ENCODE measurements around the gene ABCD4.

The ABCD4 gene

DNA sequence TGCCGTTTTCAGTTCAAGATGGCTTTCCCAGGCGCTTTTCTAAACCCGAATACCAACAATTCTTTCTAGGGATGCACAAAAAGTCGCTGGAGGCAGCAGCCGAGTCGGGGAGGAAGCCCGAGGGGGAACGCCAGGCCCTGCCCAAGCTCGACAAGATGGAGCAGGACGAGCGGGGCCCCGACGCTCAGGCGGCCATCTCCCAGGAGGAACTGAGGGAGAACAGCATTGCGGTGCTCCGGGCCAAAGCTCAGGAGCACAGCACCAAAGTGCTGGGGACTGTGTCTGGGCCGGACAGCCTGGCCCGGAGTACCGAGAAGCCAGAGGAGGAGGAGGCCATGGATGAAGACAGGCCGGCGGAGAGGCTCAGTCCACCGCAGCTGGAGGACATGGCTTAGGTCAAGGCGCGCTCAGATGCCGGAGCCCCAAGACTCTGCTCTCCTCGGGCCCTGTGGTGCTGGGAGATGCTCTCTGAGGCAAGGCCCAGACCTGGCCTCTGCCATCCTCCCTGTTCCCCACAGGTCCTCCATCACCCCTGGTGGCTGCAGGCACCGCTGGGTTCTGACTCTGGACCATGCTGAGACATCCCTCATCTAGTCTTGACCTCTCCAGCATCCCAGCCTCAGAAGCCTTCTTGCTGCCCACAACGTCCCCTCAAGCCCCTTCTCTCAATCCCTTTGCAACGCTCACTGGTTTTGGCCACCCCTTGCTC is 42.1 kb downstream of the ABCD4 start:
- Mint-ChIP-seq H3K9me3 (no peaks in the 10 kb centered on the region), H3K27ac (no peak overlapping the region)

DNA sequence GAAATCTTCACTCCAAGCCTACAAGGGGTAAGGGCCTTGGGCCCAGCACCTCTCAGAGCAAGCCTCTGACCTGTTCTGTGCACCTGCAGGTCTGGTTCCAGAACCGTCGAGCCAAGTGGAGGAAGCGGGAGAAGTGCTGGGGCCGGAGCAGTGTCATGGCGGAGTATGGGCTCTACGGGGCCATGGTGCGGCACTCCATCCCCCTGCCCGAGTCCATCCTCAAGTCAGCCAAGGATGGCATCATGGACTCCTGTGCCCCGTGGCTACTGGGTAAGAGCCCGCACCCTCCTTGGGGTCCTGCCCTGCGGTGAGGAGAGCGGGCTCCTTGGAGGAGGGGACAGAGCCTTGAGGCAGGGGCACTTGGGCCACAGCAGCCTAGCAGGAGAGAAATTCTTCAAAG is 43.2 kb downstream of the ABCD4 start:
- H3K4me3 Mint-ChIP-seq = no peak overlapping the region
- H3K36me3 Mint-ChIP-seq (ENCODE audit: low read depth) = no peaks in the 10 kb centered on the region
- peaks cover 6% of the 10 kb centered on the region for H3K4me1 Mint-ChIP-seq (ENCODE audit: low read depth)
- peaks cover 41% of the 10 kb centered on the region for H3K27me3 Mint-ChIP-seq
- H3K9me3 Mint-ChIP-seq = no peaks in the 10 kb centered on the region
- no peak overlapping the region for H3K27ac Mint-ChIP-seq
- intact Hi-C loops (cut with micrococcal nuclease) = no loop called here

More for the DNA sequence above, 42.1 kb downstream of the ABCD4 start:
- peaks cover 41% of the 10 kb centered on the region for H3K27me3 Mint-ChIP-seq
- no peak overlapping the region for H3K4me3 Mint-ChIP-seq
- peaks cover 6% of the 10 kb centered on the region for H3K4me1 Mint-ChIP-seq (ENCODE audit: low read depth)
- intact Hi-C loops (cut with micrococcal nuclease) = no loop called here
- no peaks in the 10 kb centered on the region for H3K36me3 Mint-ChIP-seq (ENCODE audit: low read depth)

DNA sequence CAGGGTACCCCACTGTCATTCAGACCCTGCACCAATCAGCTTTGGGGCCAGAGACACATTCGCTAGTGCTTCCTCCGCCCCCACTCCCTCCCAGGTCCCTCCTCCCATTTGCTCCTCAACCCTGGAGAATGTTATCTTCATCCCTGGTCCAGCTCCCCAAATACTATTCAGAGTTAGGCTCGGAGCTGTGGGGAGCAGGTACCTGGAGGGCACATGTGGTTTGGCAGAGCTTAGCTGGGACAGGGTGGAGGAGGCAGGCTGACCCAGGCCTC is 44.0 kb downstream of the ABCD4 start:
- Mint-ChIP-seq H3K4me3 (no peak overlapping the region), H3K9me3 (no peaks in the 10 kb centered on the region), H3K27me3 (peaks cover 44% of the 10 kb centered on the region), H3K4me1 (ENCODE audit: low read depth) (peaks cover 6% of the 10 kb centered on the region), H3K36me3 (ENCODE audit: low read depth) (no peaks in the 10 kb centered on the region), H3K27ac (no peak overlapping the region)
- intact Hi-C loops (cut with micrococcal nuclease) = no loop called here

DNA sequence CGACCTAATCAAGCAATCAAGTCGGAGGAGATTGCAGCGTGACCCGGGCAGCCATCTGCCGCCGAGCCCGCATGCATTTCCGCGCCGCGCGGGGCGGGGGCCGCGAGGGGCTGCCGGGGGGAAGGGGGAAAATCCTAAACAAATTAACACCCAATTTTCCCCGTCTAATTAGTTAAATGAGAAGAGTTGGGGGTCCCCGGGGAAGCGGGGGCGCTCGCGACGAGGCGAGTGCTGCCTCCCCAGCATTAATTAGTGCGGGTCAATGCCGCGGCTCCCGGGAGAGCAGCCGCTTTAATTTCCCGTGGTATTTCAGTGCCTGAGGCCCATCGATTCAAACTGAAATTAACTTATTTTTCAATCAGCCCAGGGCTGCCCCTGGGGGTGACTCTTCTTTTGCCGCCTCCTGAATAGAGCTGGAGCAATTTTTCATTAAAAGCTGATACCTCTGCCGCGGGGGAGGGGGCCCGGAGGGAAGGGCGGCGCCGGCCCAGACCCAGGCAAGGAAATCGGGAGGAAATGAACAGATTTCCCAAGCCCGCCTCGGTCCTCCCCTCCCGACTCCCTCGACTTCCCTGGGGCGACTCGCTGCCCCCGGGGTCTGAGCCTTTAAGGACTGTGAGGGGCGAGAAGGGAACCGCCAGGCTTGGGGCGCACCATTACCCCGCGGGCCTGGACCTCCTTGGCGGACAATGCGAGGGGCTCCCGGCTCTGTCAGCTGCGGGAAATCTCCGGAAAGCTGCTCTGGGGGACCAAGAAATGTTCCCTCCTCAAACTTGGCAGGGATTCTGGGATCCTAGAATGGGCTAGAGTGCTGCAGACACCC is 44.6 kb downstream of the ABCD4 start:
- Mint-ChIP-seq H3K4me3 (peak overlapping the region; percentile 75), H3K36me3 (ENCODE audit: low read depth) (no peaks in the 10 kb centered on the region), H3K27me3 (peaks cover 45% of the 10 kb centered on the region), H3K4me1 (ENCODE audit: low read depth) (peaks cover 6% of the 10 kb centered on the region), H3K27ac (no peak overlapping the region), H3K9me3 (no peaks in the 10 kb centered on the region)
- intact Hi-C loops (cut with micrococcal nuclease) = no loop called here

DNA sequence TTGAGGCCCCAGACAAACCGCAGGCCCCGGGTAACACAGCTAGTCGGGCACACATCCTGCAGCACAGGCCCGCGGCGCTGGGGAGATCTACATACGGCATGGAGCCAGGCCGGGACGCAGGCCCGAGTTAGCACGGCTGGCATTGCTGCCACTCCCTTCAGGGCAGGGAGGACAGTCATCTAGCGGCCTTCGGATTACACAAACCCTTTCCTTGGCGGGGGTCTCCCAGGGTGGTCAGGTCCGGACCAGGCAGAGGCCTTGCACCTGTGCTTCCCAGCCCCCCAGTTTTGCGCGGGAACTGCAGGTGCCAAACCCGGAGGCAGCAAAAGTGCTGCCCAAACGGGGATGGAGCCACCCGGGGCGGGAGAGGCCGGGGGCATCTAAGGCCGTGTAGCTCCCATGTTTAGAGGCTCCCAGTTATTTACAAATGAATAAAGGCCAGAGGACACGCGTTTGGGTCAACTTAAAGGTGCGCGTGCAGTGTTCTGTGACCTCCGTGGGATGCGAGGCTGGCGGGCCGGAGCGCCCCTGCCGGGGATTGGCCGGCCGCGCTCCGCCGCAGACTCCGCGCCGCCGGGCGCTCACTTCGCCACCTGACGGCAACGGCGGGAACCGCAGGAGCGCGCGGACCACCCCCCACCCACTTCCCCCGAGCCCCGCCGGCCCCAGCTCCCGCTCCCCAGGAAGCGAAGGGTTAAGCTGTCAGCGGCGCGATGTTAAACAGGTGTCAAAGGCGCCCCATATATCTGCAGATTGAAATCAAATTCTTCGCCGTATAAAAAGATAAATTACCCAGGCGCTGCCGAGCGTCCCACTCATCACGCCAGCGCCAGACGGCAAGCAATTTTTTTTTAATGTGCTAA is 45.4 kb downstream of the ABCD4 start:
- Mint-ChIP-seq H3K27ac (no peak overlapping the region), H3K4me1 (ENCODE audit: low read depth) (peaks cover 6% of the 10 kb centered on the region), H3K9me3 (no peaks in the 10 kb centered on the region), H3K4me3 (peak overlapping the region; percentile 75), H3K36me3 (ENCODE audit: low read depth) (no peaks in the 10 kb centered on the region), H3K27me3 (peaks cover 49% of the 10 kb centered on the region)
- intact Hi-C loops (cut with micrococcal nuclease) = no loop called here

DNA sequence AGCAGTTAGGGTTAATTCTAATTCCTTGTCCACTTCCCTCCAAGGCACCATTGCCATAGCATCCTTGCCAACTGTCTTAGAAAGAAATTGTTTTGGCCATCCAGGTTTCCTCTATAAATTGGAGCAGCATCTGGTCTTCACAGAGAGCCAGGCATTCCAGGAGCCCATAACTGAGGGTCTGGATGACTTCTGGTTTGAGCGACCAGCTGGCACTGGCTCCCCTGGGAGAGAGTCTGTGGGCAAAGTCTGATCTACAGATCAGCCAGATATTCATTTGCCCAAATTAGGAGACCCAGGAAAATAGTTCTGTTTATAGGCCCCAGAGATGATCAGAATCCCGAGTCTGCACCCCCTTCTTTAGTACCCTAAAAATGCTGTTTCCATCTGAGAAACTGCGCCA is 47.5 kb downstream of the ABCD4 start:
- Mint-ChIP-seq H3K9me3 (no peaks in the 10 kb centered on the region), H3K27me3 (peaks cover 58% of the 10 kb centered on the region), H3K27ac (no peak overlapping the region), H3K36me3 (ENCODE audit: low read depth) (no peaks in the 10 kb centered on the region), H3K4me1 (ENCODE audit: low read depth) (peaks cover 15% of the 10 kb centered on the region), H3K4me3 (no peak overlapping the region)
- intact Hi-C loops (cut with micrococcal nuclease) = no loop called here

DNA sequence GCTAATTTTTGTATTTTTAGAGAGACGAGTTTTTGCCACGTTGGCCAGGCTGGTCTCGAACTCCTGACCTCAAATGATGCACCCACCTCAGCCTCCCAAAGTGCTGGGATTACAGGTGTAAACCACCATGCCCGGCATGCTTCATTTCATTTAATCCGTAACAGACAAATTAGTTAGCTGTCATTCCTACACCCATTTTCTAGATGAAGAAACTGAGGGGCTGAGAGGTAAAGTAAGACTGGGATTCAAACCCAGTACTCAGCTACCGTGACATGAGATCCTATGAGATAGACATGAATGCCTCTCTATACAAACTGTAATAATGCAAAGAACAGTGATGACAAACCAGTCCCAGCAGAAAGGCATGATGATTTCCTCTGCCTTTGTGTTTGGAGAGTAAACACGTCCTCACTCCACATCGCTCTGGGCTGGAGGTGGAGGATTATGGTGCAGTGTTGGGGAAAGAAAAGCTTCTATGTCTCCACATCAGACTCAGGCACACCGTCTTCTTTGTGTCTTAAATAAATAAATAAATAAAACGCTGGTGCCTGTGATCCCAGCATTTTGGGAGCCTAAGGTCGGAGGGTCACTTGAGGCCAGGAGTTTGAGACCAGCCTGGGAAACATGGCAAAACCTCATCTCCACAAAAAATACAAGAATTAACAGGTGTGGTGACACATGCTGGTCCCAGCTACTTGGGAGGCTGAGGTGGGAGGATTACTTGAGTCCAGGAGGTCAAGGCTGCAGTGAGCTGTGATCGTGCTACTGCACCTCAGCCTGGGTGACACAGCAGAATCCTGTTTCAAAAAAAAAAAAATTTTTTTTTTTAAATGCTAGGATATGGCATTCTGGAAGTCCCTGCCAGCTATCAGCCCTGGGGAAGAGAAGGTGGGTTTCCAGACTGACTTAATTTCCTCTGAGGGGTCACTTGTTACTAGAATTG is 53.0 kb downstream of the ABCD4 start:
- Mint-ChIP-seq H3K27ac (no peak overlapping the region), H3K9me3 (no peaks in the 10 kb centered on the region), H3K4me3 (no peak overlapping the region), H3K27me3 (peaks cover 58% of the 10 kb centered on the region), H3K36me3 (ENCODE audit: low read depth) (no peaks in the 10 kb centered on the region), H3K4me1 (ENCODE audit: low read depth) (peaks cover 9% of the 10 kb centered on the region)
- intact Hi-C loops (cut with micrococcal nuclease) = no loop called here

DNA sequence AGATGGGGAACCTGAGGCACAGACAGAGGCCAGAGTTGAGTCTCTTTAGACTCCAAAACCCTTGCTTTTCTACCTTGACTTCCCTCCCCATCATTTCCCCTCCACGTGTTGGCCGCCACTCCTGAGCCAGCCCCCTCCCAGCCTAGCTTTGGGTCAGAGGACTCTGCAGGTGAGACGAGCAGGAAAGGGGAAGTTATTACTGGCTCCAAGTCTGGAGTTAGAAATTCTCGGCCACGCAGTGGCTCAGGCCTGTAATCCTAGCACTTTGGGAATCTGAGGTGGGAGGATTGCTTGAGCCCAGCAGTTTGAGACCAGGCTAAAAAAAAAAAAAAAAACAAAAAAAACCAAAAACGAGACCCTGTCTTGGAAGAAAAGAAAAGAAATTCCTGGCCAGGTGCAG is 54.7 kb downstream of the ABCD4 start:
- Mint-ChIP-seq H3K9me3 (no peaks in the 10 kb centered on the region), H3K27me3 (peaks cover 70% of the 10 kb centered on the region), H3K36me3 (ENCODE audit: low read depth) (no peaks in the 10 kb centered on the region), H3K4me3 (no peak overlapping the region), H3K4me1 (ENCODE audit: low read depth) (peaks cover 9% of the 10 kb centered on the region), H3K27ac (no peak overlapping the region)
- intact Hi-C loops (cut with micrococcal nuclease) = no loop called here

DNA sequence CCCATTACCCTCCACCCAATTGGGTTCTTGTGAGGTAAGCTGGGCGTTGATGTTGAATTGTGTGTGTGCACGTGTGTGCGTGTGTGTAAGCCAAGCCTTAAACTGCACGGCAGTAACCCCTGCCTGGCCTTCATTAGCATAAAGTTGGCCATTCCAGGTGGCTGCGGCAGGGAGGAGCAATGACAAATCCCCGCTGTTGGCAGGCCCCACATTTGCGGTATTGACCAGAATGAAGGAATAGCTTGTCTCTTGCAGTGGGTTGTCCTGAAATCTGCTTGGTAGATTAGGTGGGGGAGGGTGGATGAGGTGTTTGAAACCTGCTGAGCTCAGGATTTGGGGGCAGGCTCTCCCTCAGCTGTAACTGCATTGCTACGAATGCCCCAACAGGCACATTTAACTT is 56.2 kb downstream of the ABCD4 start:
- peaks cover 12% of the 10 kb centered on the region for H3K4me1 Mint-ChIP-seq (ENCODE audit: low read depth)
- peaks cover 77% of the 10 kb centered on the region for H3K27me3 Mint-ChIP-seq
- intact Hi-C loops (cut with micrococcal nuclease) = no loop called here
- no peaks in the 10 kb centered on the region for H3K9me3 Mint-ChIP-seq
- no peak overlapping the region for H3K27ac Mint-ChIP-seq
- no peak overlapping the region for H3K4me3 Mint-ChIP-seq
- no peaks in the 10 kb centered on the region for H3K36me3 Mint-ChIP-seq (ENCODE audit: low read depth)

DNA sequence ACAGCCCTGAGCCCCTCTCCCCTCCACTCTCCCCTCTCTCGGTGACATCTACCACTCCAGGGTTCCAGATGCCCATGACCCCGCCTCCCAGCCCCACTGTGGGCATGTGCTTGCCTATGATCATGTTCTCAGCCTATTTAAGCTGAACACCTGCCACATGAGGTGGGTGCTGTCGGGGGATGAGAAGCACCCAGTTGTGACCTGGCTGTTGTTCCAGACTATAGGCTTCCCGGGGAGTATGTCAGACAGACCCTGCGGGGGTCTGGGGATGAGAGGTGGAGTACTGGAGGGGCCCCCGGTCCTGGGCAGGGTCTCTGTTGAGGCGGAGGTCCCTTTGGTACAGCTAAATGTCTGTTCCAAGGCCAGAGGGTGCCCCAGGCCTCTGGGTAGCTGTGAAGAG is 57.4 kb downstream of the ABCD4 start:
- no peaks in the 10 kb centered on the region for H3K9me3 Mint-ChIP-seq
- no peak overlapping the region for H3K4me3 Mint-ChIP-seq
- no peaks in the 10 kb centered on the region for H3K36me3 Mint-ChIP-seq (ENCODE audit: low read depth)
- no peak overlapping the region for H3K27ac Mint-ChIP-seq
- peaks cover 20% of the 10 kb centered on the region for H3K4me1 Mint-ChIP-seq (ENCODE audit: low read depth)
- H3K27me3 Mint-ChIP-seq = peaks cover 83% of the 10 kb centered on the region
- intact Hi-C loops (cut with micrococcal nuclease) = no loop called here

DNA sequence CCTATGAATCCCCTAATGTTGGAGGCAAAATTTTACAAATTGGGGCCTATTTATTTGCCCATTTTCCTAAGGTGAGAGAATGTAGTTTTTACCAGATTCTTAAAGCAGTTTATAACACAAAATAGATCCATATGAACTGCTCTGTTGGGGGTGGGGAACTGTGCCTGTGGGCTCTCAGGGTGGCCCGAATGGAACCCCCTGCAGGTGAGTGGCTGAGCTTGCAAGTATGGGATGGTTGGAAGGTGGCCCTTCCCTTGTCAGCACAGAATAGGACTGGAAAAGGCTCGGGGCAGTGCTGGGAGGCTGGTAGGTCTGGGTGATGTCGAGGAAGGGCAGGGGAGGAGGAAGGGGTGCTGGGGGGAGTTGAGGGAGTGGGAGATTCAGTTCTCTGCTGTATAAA is 58.6 kb downstream of the ABCD4 start:
- peaks cover 23% of the 10 kb centered on the region for H3K4me1 Mint-ChIP-seq (ENCODE audit: low read depth)
- H3K9me3 Mint-ChIP-seq = no peaks in the 10 kb centered on the region
- H3K4me3 Mint-ChIP-seq = no peak overlapping the region
- no peak overlapping the region for H3K27ac Mint-ChIP-seq
- H3K36me3 Mint-ChIP-seq (ENCODE audit: low read depth) = no peaks in the 10 kb centered on the region
- intact Hi-C loops (cut with micrococcal nuclease) = no loop called here
- H3K27me3 Mint-ChIP-seq = peaks cover 89% of the 10 kb centered on the region

DNA sequence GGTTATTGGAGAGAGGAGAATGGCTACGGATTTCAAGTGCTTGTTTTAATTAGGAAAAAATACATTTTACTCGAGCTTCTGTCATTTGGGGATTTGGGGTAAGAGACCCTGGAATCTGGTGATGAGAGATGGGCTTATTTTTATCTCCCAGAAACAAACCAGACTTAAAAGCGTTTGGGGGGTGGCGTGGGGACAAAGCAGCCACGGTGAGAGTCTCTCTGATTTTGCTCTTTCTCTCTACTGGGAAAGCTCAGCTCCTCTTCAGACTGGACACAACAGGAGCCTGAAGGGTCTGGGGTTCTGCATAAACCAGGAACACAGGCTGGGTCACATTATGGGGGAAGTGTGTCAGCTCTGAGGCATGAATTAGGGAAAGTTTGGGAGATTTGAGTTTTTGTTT is 59.7 kb downstream of the ABCD4 start:
- H3K27ac Mint-ChIP-seq = no peak overlapping the region
- peaks cover 94% of the 10 kb centered on the region for H3K27me3 Mint-ChIP-seq
- H3K4me3 Mint-ChIP-seq = no peak overlapping the region
- intact Hi-C loops (cut with micrococcal nuclease) = no loop called here
- no peaks in the 10 kb centered on the region for H3K9me3 Mint-ChIP-seq
- H3K4me1 Mint-ChIP-seq (ENCODE audit: low read depth) = peaks cover 23% of the 10 kb centered on the region
- H3K36me3 Mint-ChIP-seq (ENCODE audit: low read depth) = no peaks in the 10 kb centered on the region

DNA sequence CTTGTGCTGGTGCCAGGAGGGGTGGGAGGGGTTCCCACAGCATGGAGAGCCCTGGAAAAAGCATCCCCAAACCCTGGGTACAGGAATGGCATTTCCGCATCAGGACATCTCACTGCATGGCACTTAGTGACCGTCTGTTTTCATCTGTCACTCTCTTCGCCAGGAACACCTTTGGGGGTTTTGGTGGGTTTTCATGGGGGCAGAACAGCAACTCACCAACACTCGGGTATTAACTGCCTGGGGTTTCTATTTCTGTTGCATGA is 60.0 kb downstream of the ABCD4 start:
- intact Hi-C loops (cut with micrococcal nuclease) = no loop called here
- Mint-ChIP-seq H3K36me3 (ENCODE audit: low read depth) (no peaks in the 10 kb centered on the region), H3K27ac (no peak overlapping the region), H3K4me1 (ENCODE audit: low read depth) (peaks cover 23% of the 10 kb centered on the region), H3K9me3 (no peaks in the 10 kb centered on the region), H3K4me3 (no peak overlapping the region), H3K27me3 (peaks cover 94% of the 10 kb centered on the region)
